GM10248 (cell line): ENCODE measurements around the gene MYLK4.

Experiments
- CTCF ChIA-PET: fragments of 300-600 bp; sonication (Branson Sonifier 250); formaldehyde crosslinking; extraction: SDS; loops from one replicate; lab custom pipeline; 2021; ENCODE audit warnings: antibody characterized with exemption; lab: Yijun Ruan, JAX
- POLR2A ChIA-PET: fragments of 350-650 bp; sonication (Branson Sonifier 250); formaldehyde crosslinking; extraction: SDS; loops from one replicate; lab custom pipeline; 2020; ENCODE audit warnings: antibody characterized with exemption; lab: Yijun Ruan, JAX
- DNase-seq: peaks from one replicate; pipeline ENCODE4 v3.0.0; 2012; ENCODE audit errors: extremely low spot score
- TF ChIP-seq, protein P1 (sequence below): IDR thresholded peaks from 2 replicates; pipeline ENCODE4 v1.5.1; 2012; ENCODE audit warnings: mild to moderate bottlenecking, low read depth; ENCODE audit errors: extremely low read depth, missing control alignments, control extremely low read depth

The MYLK4 gene

DNA sequence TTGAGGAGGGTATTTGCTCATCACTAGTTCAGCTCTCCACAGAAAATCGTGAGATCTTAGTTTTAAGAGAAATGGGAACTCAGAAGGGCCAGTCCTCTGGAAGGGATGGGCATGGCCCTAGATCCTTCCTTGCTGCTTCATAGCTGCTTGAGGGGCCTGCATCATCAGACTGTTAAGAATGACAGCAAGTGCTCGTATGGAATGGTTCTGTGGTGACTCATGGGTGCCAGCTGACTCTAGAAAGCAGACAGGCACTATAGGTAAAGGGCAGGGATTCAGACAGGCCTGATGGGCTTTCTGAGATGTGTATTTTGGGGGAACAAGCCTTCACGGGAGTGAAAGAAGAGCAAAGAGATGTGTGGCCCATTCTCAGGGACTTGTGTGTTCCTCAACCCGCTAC is 90.8 kb downstream of the MYLK4 start:
- ChIA-PET POLR2A (no interaction called here), CTCF (interaction anchor here (1.3 to 1.9 kb wide), 3 partner anchors 11 to 26 kb away, joined by 3 to 10 read pairs (median 7); no protein-coding TSS in a partner anchor)
- TF ChIP-seq, protein P1, sequence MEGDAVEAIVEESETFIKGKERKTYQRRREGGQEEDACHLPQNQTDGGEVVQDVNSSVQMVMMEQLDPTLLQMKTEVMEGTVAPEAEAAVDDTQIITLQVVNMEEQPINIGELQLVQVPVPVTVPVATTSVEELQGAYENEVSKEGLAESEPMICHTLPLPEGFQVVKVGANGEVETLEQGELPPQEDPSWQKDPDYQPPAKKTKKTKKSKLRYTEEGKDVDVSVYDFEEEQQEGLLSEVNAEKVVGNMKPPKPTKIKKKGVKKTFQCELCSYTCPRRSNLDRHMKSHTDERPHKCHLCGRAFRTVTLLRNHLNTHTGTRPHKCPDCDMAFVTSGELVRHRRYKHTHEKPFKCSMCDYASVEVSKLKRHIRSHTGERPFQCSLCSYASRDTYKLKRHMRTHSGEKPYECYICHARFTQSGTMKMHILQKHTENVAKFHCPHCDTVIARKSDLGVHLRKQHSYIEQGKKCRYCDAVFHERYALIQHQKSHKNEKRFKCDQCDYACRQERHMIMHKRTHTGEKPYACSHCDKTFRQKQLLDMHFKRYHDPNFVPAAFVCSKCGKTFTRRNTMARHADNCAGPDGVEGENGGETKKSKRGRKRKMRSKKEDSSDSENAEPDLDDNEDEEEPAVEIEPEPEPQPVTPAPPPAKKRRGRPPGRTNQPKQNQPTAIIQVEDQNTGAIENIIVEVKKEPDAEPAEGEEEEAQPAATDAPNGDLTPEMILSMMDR, result no peak
- no peak for DNase-seq

DNA sequence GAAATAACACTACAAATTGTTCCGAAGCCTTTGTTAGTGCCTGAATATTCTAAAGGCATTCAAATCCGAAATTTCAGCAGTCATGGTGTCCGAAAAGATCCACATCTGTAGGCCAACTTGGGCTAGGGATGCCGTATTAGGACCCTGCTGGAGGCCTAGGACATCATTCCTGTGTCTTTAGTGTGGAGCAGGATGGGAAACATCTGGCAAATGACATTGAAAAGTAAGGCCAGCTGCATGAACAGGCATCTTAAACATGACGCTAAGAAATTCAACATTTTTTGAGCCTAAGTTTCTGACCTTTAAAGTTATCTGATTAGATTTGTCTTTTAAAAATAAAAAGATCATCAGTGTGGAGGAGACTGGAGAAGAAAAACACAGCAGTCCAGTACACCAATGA is 91.3 kb downstream of the MYLK4 start:
- TF ChIP-seq, protein P1, result no peak
- ChIA-PET CTCF (interaction anchor here (0.9 to 1.9 kb wide), 3 partner anchors 12 to 25 kb away, joined by 3 to 7 read pairs (median 3); no protein-coding TSS in a partner anchor), POLR2A (no interaction called here)
- DNase-seq, result no peak

DNA sequence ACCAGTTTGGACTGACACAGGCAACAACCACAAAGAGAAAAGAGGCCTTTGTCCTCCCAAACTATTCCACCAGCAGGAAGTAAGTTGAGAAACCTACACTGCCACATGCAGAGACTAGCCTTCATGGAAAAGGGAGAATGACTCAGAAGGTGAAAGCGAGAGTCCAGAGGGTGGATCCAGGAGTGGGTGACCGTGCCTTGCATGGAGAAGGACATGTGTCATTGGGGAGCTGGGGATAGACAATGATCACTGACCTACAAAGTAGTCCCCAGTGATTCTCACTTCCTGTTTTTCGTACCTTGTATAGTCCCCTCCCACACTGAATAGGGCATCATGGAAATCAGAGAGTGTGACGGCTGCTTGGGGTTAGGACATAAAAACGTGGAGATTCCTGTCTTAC is 91.9 kb downstream of the MYLK4 start:
- DNase-seq, result peak; percentile 54
- ChIA-PET CTCF (interaction anchor here (0.9 to 1.9 kb wide), 2 partner anchors 12 to 26 kb away, joined by 3 to 7 read pairs; no protein-coding TSS in a partner anchor), POLR2A (no interaction called here)
- TF ChIP-seq, protein P1, result no peak

DNA sequence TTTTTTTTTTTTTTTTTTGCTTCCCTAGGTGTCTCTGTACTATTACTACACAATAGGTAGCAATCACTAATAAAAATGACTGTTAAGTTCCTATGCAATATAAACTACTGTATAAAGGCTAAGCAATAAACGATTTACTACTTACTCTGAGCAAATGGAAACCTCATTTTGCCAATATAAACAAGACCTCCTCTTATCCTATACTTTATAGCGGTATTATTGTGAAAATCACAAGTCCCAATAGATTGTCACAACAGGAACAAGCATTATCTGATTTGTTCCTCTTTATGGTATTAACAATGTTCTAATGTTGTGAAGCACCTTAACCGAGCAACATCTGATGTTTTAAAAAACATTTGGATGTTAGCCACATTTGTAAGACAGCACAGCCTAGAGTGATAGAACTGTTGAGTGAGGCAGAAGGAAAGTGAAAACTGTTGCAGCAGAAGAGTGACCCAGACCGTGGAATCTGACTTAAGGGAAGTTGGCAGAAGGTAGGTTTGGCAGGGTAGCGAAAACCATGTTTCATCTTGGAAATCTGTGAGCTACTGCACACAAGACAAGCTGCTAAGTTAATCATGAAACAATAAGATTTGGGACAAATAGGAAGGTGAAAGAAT is 94.2 kb downstream of the MYLK4 start:
- ChIA-PET CTCF (no interaction called here), POLR2A (no interaction called here)
- TF ChIP-seq, protein P1, result no peak
- DNase-seq, result no peak

DNA sequence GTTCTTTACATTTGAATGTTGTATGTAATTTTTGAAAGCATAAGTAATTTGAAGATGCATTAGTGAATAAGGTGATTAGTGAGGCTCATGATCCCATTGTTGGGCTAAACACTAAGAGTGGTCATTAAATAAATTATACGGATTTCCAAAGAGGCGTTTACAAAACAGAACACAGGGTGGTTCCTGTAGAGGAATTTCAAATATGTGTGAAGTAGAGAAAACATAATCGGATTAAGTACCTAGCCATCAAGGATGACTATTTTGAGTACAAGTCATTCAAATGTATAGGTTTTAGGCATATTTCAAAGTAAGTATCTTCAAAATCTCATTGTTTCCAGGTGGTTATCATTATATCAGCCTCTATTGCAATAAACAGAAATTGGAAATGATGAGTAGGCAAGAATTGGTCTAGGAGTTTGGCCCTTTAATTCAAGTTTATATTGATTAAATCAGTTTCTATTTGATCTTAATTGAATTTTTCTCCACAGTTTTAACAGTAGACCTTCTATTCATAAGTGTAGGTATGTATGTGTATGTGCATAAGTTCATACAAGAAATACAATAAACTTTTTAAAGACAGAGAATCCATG is 94.8 kb downstream of the MYLK4 start:
- POLR2A ChIA-PET, result no interaction called here

DNA sequence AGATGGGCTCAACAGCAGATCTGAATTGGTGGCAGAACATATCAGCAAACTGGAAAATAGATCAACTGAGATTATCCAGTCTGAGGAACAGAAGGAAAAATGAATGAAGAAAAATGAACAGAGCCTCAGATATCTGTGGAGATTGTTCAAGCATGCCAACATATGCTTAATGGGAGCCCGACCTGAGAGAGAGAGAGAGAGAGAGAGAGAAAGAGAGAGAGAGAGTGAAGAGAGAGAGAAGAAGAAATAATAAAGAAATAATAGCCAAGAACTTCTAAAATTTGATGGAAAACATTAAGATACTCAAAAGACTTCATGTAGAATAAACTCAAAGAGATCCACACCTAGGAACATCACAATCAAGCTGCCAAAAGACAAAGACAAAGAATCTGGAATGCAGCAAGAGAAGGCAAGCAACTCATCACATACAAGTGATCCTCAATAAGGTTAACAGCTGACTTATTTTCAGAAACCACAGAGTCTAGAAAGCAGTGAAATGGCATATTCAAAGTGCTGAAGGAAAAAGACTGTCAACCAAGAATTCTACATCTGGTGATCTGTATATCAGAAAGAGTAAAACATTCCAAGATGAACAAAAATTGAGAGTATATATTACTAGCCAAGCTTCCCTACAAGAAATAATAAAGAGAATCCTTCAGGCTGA is 97.2 kb downstream of the MYLK4 start:
- CTCF ChIA-PET, result interaction anchor here (0.9 to 1.4 kb wide), 2 partner anchors 18 to 19 kb away, joined by 3 to 4 read pairs; no protein-coding TSS in a partner anchor
- TF ChIP-seq, protein P1, result no peak
- POLR2A ChIA-PET, result no interaction called here
- no peak for DNase-seq

More for the DNA sequence above, 94.8 kb downstream of the MYLK4 start:
- CTCF ChIA-PET, result no interaction called here
- TF ChIP-seq, protein P1, result no peak
- no peak for DNase-seq
